EH (cell line): ENCODE data around the gene SAP25.
"Not testable (repeated sequence)": the region's sequence is repeated elsewhere in the genome, so short reads cannot be mapped to it uniquely, and the experiment has no call there.

Experiments
- DNase-seq: peaks from one replicate; pipeline ENCODE4 v3.0.0-alpha.2; 2015; ENCODE audit warnings: low read depth

The SAP25 gene

GRCh38 chr7:100535982-100536381 is 37.7 kb downstream of the SAP25 start:
- not testable (repeated sequence) for DNase-seq

- no peak for DNase-seq
Observed at GRCh38 chr7:100532165-100533022, 41.3 kb downstream of the SAP25 start.

- not testable (repeated sequence) for DNase-seq
Observed at GRCh38 chr7:100528108-100528866, 45.4 kb downstream of the SAP25 start.

- not testable (repeated sequence) for DNase-seq
Observed at GRCh38 chr7:100523192-100523591, 50.5 kb downstream of the SAP25 start.
